Measurements from ENCODE around the gene KRT85. TPM values are rescaled to one million over a fixed set of nuclear protein-coding genes. Genes with fewer than 3 reads are reported as not detected.

Gene KRT85
- total RNA-seq, 4 donors from 2014 or later, result not detected

GRCh38 chr12:52369211-52369610 lies 1.9 kb upstream of the KRT85 start:
- TF ChIP-seq EP300 (IDR thresholded peaks at IDR 0.05) (no peak), POLR2AphosphoS5 (IDR thresholded peaks at IDR 0.05) (no peak), POLR2A (IDR thresholded peaks at IDR 0.05; ENCODE audit: low read depth) (no peak)
- TF ChIP-seq, protein P1, sequence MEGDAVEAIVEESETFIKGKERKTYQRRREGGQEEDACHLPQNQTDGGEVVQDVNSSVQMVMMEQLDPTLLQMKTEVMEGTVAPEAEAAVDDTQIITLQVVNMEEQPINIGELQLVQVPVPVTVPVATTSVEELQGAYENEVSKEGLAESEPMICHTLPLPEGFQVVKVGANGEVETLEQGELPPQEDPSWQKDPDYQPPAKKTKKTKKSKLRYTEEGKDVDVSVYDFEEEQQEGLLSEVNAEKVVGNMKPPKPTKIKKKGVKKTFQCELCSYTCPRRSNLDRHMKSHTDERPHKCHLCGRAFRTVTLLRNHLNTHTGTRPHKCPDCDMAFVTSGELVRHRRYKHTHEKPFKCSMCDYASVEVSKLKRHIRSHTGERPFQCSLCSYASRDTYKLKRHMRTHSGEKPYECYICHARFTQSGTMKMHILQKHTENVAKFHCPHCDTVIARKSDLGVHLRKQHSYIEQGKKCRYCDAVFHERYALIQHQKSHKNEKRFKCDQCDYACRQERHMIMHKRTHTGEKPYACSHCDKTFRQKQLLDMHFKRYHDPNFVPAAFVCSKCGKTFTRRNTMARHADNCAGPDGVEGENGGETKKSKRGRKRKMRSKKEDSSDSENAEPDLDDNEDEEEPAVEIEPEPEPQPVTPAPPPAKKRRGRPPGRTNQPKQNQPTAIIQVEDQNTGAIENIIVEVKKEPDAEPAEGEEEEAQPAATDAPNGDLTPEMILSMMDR (IDR thresholded peaks at IDR 0.05), result no peak
- no peaks in the 10 kb centered on the region for H3K27me3 ChIP-seq
- no peak overlapping the region for H3K27ac ChIP-seq (replicated peaks in 1 of 4)
- 96% methylated on average over 3 of the region's 3 CpGs for WGBS
- H3K36me3 ChIP-seq, result no peaks in the 10 kb centered on the region
- DNase-seq (ENCODE audit: extremely low spot score), result no peak
- no peak overlapping the region for H3K4me3 ChIP-seq
- no peaks in the 10 kb centered on the region for H3K9me3 ChIP-seq
- intact Hi-C loops (cut with DNase I), result no loop called here
- H3K4me1 ChIP-seq, result peaks cover 0 to 18% (median 13%) of the 10 kb centered on the region in 4 donors

GRCh38 chr12:52368508-52368907 lies 1.2 kb upstream of the KRT85 start:
- no peak overlapping the region for H3K4me3 ChIP-seq
- no peaks in the 10 kb centered on the region for H3K9me3 ChIP-seq
- DNase-seq (ENCODE audit: extremely low spot score), result no peak
- WGBS, result 87% methylated on average over 2 of the region's 3 CpGs
- TF ChIP-seq, protein P1 (IDR thresholded peaks at IDR 0.05), result no peak
- no peak for TF ChIP-seq POLR2A (IDR thresholded peaks at IDR 0.05; ENCODE audit: low read depth)
- TF ChIP-seq EP300 (IDR thresholded peaks at IDR 0.05), result no peak
- TF ChIP-seq POLR2AphosphoS5 (IDR thresholded peaks at IDR 0.05), result no peak
- H3K4me1 ChIP-seq, result peaks cover 0 to 18% (median 13%) of the 10 kb centered on the region in 4 donors
- H3K27me3 ChIP-seq, result no peaks in the 10 kb centered on the region
- H3K36me3 ChIP-seq, result no peaks in the 10 kb centered on the region
- intact Hi-C loops (cut with DNase I), result no loop called here
- no peak overlapping the region for H3K27ac ChIP-seq (replicated peaks in 1 of 4)

GRCh38 chr12:52367876-52368275 lies 595 bp upstream of the KRT85 start:
- no peaks in the 10 kb centered on the region for H3K27me3 ChIP-seq
- no peak for DNase-seq (ENCODE audit: extremely low spot score)
- WGBS, result 90% methylated on average over 6 of the region's 6 CpGs
- TF ChIP-seq POLR2A (IDR thresholded peaks at IDR 0.05; ENCODE audit: low read depth) (no peak), EP300 (IDR thresholded peaks at IDR 0.05) (no peak), POLR2AphosphoS5 (IDR thresholded peaks at IDR 0.05) (no peak)
- TF ChIP-seq, protein P1 (IDR thresholded peaks at IDR 0.05), result no peak
- no peak overlapping the region for H3K27ac ChIP-seq (replicated peaks in 1 of 4)
- intact Hi-C loops (cut with DNase I), result no loop called here
- H3K9me3 ChIP-seq, result no peaks in the 10 kb centered on the region
- H3K4me3 ChIP-seq, result no peak overlapping the region
- no peaks in the 10 kb centered on the region for H3K36me3 ChIP-seq
- peaks cover 0 to 18% (median 13%) of the 10 kb centered on the region in 4 donors for H3K4me1 ChIP-seq

GRCh38 chr12:52364901-52365489 lies 2.3 kb downstream of the KRT85 start:
- intact Hi-C loops (cut with DNase I), result no loop called here
- DNase-seq (ENCODE audit: extremely low spot score), result no peak
- H3K4me1 ChIP-seq, result no peaks in the 10 kb centered on the region
- H3K36me3 ChIP-seq, result no peaks in the 10 kb centered on the region
- 92% methylated on average over 9 of the region's 14 CpGs for WGBS
- no peaks in the 10 kb centered on the region for H3K9me3 ChIP-seq
- no peaks in the 10 kb centered on the region for H3K27me3 ChIP-seq
- TF ChIP-seq, protein P1 (IDR thresholded peaks at IDR 0.05), result no peak
- TF ChIP-seq EP300 (IDR thresholded peaks at IDR 0.05) (no peak), POLR2A (IDR thresholded peaks at IDR 0.05; ENCODE audit: low read depth) (no peak), POLR2AphosphoS5 (IDR thresholded peaks at IDR 0.05) (no peak)
- H3K4me3 ChIP-seq, result no peak overlapping the region
- no peak overlapping the region for H3K27ac ChIP-seq (replicated peaks in 1 of 4)

- Histone ChIP-seq H3K27ac (replicated peaks in 1 of 4) (no peak overlapping the region), H3K4me1 (no peaks in the 10 kb centered on the region), H3K27me3 (no peaks in the 10 kb centered on the region), H3K9me3 (no peaks in the 10 kb centered on the region), H3K4me3 (no peak overlapping the region), H3K36me3 (no peaks in the 10 kb centered on the region)
- WGBS, result 81% methylated on average over 3 of the region's 7 CpGs
- TF ChIP-seq POLR2AphosphoS5 (IDR thresholded peaks at IDR 0.05) (no peak), EP300 (IDR thresholded peaks at IDR 0.05) (no peak), POLR2A (IDR thresholded peaks at IDR 0.05; ENCODE audit: low read depth) (no peak)
- TF ChIP-seq, protein P1 (IDR thresholded peaks at IDR 0.05), result no peak
- intact Hi-C loops (cut with DNase I), result no loop called here
- no peak for DNase-seq (ENCODE audit: extremely low spot score)
These were observed 3.2 kb downstream of the KRT85 start for GRCh38 chr12:52364061-52364460.

Data from esophagus muscularis mucosa (tissue), 4 donors.